ENCODE data around the gene TMEM255B. TPM values are rescaled to one million over a fixed set of nuclear protein-coding genes. Genes with fewer than 3 reads are reported as not detected.

TMEM255B gene
- total and polyA plus RNA-seq, 2 donors (not counting 3 experiments of a cell fraction or from before 2014, with no cell fraction given), result 105 to 121 TPM

DNA sequence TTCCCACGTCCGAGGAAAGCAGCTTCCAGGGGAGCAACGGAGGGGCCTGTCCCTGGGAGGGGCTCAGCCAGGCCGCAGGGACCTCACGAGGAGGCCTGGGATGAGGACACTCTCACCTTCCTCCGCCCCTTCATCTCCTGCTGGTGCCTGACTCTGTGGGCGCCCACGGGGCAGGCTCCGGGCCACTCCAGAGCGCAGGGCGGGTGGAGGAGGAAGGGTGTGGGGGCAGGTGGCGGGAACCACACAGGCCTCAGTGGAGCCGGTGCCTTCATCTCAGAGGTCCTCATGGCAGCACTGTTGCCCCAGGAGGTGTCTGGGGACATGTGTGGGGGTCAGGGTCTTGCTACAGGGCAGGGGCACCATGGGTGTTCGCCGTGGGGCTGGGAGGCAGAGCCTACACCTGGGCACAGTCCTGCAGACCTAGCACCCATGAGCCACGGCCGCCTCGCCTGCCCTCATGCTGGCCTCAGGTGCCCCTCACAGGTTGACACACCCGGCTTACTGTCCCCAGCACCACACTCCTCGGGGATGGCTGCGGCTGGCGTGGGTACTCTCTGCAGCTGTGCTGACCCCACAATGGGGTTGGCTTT lies 10.1 kb upstream of the TMEM255B start:
- dilution Hi-C loops (cut with MboI; ENCODE audit: extremely low pct_ligation_motif_present, low sequenced_read_pairs) (no loop called here), intact Hi-C loops (cut with micrococcal nuclease) (no loop called here)
- Histone ChIP-seq H3K9me3 (replicated peaks; ENCODE audit: control insufficient read depth, insufficient read depth, low read length) (no peaks in the 10 kb centered on the region), H3K9ac (replicated peaks; ENCODE audit: extremely low read depth, insufficient read depth, low read length) (no peak overlapping the region), H3K36me3 (ENCODE audit: control insufficient read depth in 2 of 2, extremely low read depth in 1 of 2, insufficient read depth in 2 of 2, low read length in 2 of 2) (no peaks in the 10 kb centered on the region), H3K4me3 (replicated peaks in 1 of 3; ENCODE audit: insufficient read depth in 1 of 3, low read depth in 1 of 3, low read length in 3 of 3) (no peak overlapping the region), H3K27me3 (ENCODE audit: control insufficient read depth in 2 of 2, insufficient read depth in 2 of 2, low read length in 2 of 2) (no peaks in the 10 kb centered on the region), H3K4me1 (ENCODE audit: control insufficient read depth, extremely low read depth, insufficient read depth, low read length) (no peaks in the 10 kb centered on the region), H3K4me2 (ENCODE audit: insufficient read depth, low read length) (no peak overlapping the region), H3K9me1 (replicated peaks; ENCODE audit: control insufficient read depth, extremely low read depth, insufficient read depth, low read length) (no peaks in the 10 kb centered on the region), H3K27ac (ENCODE audit: insufficient read depth, low read depth, low read length) (no peak overlapping the region), H4K20me1 (replicated peaks; ENCODE audit: control insufficient read depth, extremely low read depth, insufficient read depth, low read length) (no peaks in the 10 kb centered on the region), H2AFZ (ENCODE audit: low read depth, low read length) (no peak overlapping the region), H3K79me2 (ENCODE audit: control insufficient read depth, insufficient read depth, low read length) (no peaks in the 10 kb centered on the region)
- ChIA-PET CTCF (no interaction called here), POLR2A (no interaction called here)
- no TSS peak for BruUV-seq (replicated peaks)
- FAIRE-seq (no peak), DNase-seq (ENCODE audit: low read depth, low spot score) (no peak)
- TF ChIP-seq FOS (IDR thresholded peaks at IDR 0.05; ENCODE audit: borderline replicate concordance, insufficient read depth, low read length), result no peak

- Histone ChIP-seq H4K20me1 (replicated peaks; ENCODE audit: control insufficient read depth, extremely low read depth, insufficient read depth, low read length) (no peaks in the 10 kb centered on the region), H3K4me3 (replicated peaks in 1 of 3; ENCODE audit: insufficient read depth in 1 of 3, low read depth in 1 of 3, low read length in 3 of 3) (no peak overlapping the region), H3K36me3 (ENCODE audit: control insufficient read depth in 2 of 2, extremely low read depth in 1 of 2, insufficient read depth in 2 of 2, low read length in 2 of 2) (no peaks in the 10 kb centered on the region), H3K4me1 (ENCODE audit: control insufficient read depth, extremely low read depth, insufficient read depth, low read length) (no peaks in the 10 kb centered on the region), H3K9ac (replicated peaks; ENCODE audit: extremely low read depth, insufficient read depth, low read length) (no peak overlapping the region), H3K9me3 (replicated peaks; ENCODE audit: control insufficient read depth, insufficient read depth, low read length) (no peaks in the 10 kb centered on the region), H3K4me2 (ENCODE audit: insufficient read depth, low read length) (no peak overlapping the region), H3K79me2 (ENCODE audit: control insufficient read depth, insufficient read depth, low read length) (no peaks in the 10 kb centered on the region), H3K9me1 (replicated peaks; ENCODE audit: control insufficient read depth, extremely low read depth, insufficient read depth, low read length) (no peaks in the 10 kb centered on the region), H3K27me3 (ENCODE audit: control insufficient read depth in 2 of 2, insufficient read depth in 2 of 2, low read length in 2 of 2) (no peaks in the 10 kb centered on the region), H3K27ac (ENCODE audit: insufficient read depth, low read depth, low read length) (no peak overlapping the region), H2AFZ (ENCODE audit: low read depth, low read length) (no peak overlapping the region)
- ChIA-PET POLR2A (no interaction called here), CTCF (interaction anchor here (1.1 kb wide), 1 partner anchor 32 kb away, joined by 4 read pairs; no protein-coding TSS in a partner anchor)
- TF ChIP-seq POLR2A (IDR thresholded peaks at IDR 0.05; ENCODE audit: low read depth, low read length), result no peak
- TF ChIP-seq JUN (IDR thresholded peaks at IDR 0.05; ENCODE audit: borderline replicate concordance, insufficient read depth, insufficient read length, low read depth), result no peak
- TF ChIP-seq MYC (IDR thresholded peaks at IDR 0.05; ENCODE audit: low read depth, low read length), result no peak
- TF ChIP-seq EZH2 (IDR thresholded peaks at IDR 0.05; ENCODE audit: borderline replicate concordance, low read depth, low read length, severe bottlenecking), result no peak
- TF ChIP-seq GATA2 (IDR thresholded peaks at IDR 0.05; ENCODE audit: insufficient read depth, insufficient read length, low read depth, low read length), result no peak
- TF ChIP-seq CTCF (IDR thresholded peaks at IDR 0.05; ENCODE audit: extremely low read depth in 1 of 2, insufficient read depth in 1 of 2, low read depth in 1 of 2, low read length in 2 of 2), result no peak
- TF ChIP-seq MAX (IDR thresholded peaks at IDR 0.05; ENCODE audit: insufficient read depth, insufficient read length), result no peak
- TF ChIP-seq FOS (IDR thresholded peaks at IDR 0.05; ENCODE audit: borderline replicate concordance, insufficient read depth, low read length), result no peak
- no peak for TF ChIP-seq POLR2AphosphoS5 (IDR thresholded peaks at IDR 0.05; ENCODE audit: insufficient read depth, low read depth, low read length)
- dilution Hi-C loops (cut with MboI; ENCODE audit: extremely low pct_ligation_motif_present, low sequenced_read_pairs) (no loop called here), intact Hi-C loops (cut with micrococcal nuclease) (no loop called here)
- FAIRE-seq (no peak), DNase-seq (ENCODE audit: low read depth, low spot score) (no peak)
- no TSS peak for BruUV-seq (replicated peaks)
Observed at GRCh38 chr13:113749507-113749906, 9.5 kb upstream of the TMEM255B start.
